ENCODE measurements around the gene JADE3. TPM values are rescaled to one million over a fixed set of nuclear protein-coding genes. Genes with fewer than 3 reads are reported as not detected.

JADE3 gene
- total RNA-seq, 2 experiments from 2014 or later = 0.51 to 0.74 TPM

- H3K4me1 Mint-ChIP-seq (ENCODE audit: low read depth) = no peaks in the 10 kb centered on the region
- intact Hi-C loops (cut with micrococcal nuclease) = no loop called here
- POLR2A ChIA-PET = no interaction called here
- no peak for ATAC-seq
- no peaks in the 10 kb centered on the region for H3K9me3 Mint-ChIP-seq
- H3K27me3 Mint-ChIP-seq = peaks cover 2% of the 10 kb centered on the region
- no peaks in the 10 kb centered on the region for H3K36me3 Mint-ChIP-seq (ENCODE audit: low read depth)
- TF ChIP-seq, protein P1, sequence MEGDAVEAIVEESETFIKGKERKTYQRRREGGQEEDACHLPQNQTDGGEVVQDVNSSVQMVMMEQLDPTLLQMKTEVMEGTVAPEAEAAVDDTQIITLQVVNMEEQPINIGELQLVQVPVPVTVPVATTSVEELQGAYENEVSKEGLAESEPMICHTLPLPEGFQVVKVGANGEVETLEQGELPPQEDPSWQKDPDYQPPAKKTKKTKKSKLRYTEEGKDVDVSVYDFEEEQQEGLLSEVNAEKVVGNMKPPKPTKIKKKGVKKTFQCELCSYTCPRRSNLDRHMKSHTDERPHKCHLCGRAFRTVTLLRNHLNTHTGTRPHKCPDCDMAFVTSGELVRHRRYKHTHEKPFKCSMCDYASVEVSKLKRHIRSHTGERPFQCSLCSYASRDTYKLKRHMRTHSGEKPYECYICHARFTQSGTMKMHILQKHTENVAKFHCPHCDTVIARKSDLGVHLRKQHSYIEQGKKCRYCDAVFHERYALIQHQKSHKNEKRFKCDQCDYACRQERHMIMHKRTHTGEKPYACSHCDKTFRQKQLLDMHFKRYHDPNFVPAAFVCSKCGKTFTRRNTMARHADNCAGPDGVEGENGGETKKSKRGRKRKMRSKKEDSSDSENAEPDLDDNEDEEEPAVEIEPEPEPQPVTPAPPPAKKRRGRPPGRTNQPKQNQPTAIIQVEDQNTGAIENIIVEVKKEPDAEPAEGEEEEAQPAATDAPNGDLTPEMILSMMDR (IDR thresholded peaks at IDR 0.05) = no peak
- H3K4me3 Mint-ChIP-seq = no peak overlapping the region
- H3K27ac Mint-ChIP-seq = no peak overlapping the region
- CTCF ChIA-PET = no interaction called here
- DNase-seq = no peak
These were observed 151.0 kb downstream of the JADE3 start for GRCh38 chrX:47063179-47063578.

GRCh38 chrX:47068214-47068613 is 156.0 kb downstream of the JADE3 start:
- Mint-ChIP-seq H3K36me3 (ENCODE audit: low read depth) (no peaks in the 10 kb centered on the region), H3K27me3 (no peaks in the 10 kb centered on the region), H3K27ac (no peak overlapping the region), H3K9me3 (no peaks in the 10 kb centered on the region), H3K4me3 (no peak overlapping the region), H3K4me1 (ENCODE audit: low read depth) (no peaks in the 10 kb centered on the region)
- TF ChIP-seq, protein P1 (IDR thresholded peaks at IDR 0.05) = no peak
- ChIA-PET POLR2A (no interaction called here), CTCF (no interaction called here)
- DNase-seq = no peak
- ATAC-seq = no peak
- intact Hi-C loops (cut with micrococcal nuclease) = no loop called here

GRCh38 chrX:47068720-47069119 is 156.5 kb downstream of the JADE3 start:
- ChIA-PET CTCF (no interaction called here), POLR2A (no interaction called here)
- no peaks in the 10 kb centered on the region for H3K4me1 Mint-ChIP-seq (ENCODE audit: low read depth)
- DNase-seq (no peak), ATAC-seq (no peak)
- intact Hi-C loops (cut with micrococcal nuclease) = no loop called here
- H3K36me3 Mint-ChIP-seq (ENCODE audit: low read depth) = no peaks in the 10 kb centered on the region
- TF ChIP-seq, protein P1 (IDR thresholded peaks at IDR 0.05) = no peak
- no peak overlapping the region for H3K27ac Mint-ChIP-seq
- H3K4me3 Mint-ChIP-seq = no peak overlapping the region
- no peaks in the 10 kb centered on the region for H3K27me3 Mint-ChIP-seq
- H3K9me3 Mint-ChIP-seq = no peaks in the 10 kb centered on the region

DNA sequence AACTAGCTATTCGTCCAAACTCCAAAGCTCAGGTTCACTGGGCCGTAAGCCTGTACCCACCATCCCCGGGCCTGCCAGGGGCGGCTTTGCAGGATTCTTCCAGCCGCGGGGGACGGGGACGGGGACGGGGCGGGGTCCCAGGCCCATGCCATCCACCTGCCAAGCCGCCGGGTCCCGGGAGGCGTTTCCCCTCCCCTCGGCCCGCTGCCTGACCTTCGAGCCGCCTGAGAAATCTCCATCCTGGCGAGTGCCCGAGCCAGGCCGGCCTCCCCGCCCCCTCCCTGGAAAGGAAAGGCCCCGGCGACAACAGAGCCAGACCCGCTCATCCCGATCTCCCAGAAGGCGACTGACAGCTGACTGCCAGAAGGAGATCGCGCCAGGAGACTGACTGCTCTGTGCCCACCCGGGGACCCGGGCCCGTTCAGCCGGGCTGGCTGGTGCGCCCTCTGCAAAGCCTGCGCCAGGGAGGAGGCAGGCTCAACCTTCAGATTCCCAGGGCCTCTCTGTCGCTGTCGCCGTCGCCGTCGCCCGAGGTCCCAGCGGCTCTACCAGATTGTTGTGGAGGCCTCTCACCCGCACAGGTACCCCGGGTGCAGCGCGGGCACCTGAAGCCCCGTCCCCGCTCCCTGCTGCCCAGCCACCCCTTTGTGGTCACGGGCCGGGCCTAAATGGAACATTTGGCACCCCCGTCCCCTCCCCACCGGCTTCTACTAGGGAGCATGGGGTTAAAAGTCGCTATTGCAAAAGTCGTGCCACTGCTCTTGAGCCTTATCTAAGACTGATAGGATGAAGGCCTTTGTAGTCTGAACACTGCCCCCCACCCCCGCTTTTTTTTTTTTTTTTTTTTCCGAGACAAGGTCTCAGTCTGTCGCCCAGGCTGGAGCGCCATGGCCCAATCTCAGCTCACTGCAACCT is 166.2 kb downstream of the JADE3 start, which contains the start of gene RGN:
Gene RGN, plus strand, starts transcription at position 315 of the 915 bp plus-strand sequence. CDS start 2,702 bp downstream, outside the sequence.
- H3K4me1 Mint-ChIP-seq (ENCODE audit: low read depth) = no peaks in the 10 kb centered on the region
- H3K27ac Mint-ChIP-seq = no peak within 1 kb of the TSS
- no peaks in the 10 kb centered on the region for H3K9me3 Mint-ChIP-seq
- H3K36me3 Mint-ChIP-seq (ENCODE audit: low read depth) = no peaks in the 10 kb centered on the region
- TF ChIP-seq, protein P1 (IDR thresholded peaks at IDR 0.05) = no peak
- DNase-seq (no peak), ATAC-seq (no peak)
- intact Hi-C loops (cut with micrococcal nuclease) = no loop called here
- CTCF ChIA-PET = no interaction called here
- POLR2A ChIA-PET = no interaction called here
- H3K27me3 Mint-ChIP-seq = no peaks in the 10 kb centered on the region
- H3K4me3 Mint-ChIP-seq = no peak within 1 kb of the TSS

- no peaks in the 10 kb centered on the region for H3K27me3 Mint-ChIP-seq
- CTCF ChIA-PET = no interaction called here
These were observed 168.1 kb downstream of the JADE3 start for GRCh38 chrX:47080215-47080914.

More at GRCh38 chrX:47080215-47080914, 168.1 kb downstream of the JADE3 start:
- no peaks in the 10 kb centered on the region for H3K9me3 Mint-ChIP-seq
- TF ChIP-seq, protein P1 (IDR thresholded peaks at IDR 0.05) = no peak
- intact Hi-C loops (cut with micrococcal nuclease) = no loop called here
- POLR2A ChIA-PET = no interaction called here
- DNase-seq = no peak
- no peak overlapping the region for H3K27ac Mint-ChIP-seq
- no peaks in the 10 kb centered on the region for H3K36me3 Mint-ChIP-seq (ENCODE audit: low read depth)
- no peak overlapping the region for H3K4me3 Mint-ChIP-seq
- no peak for ATAC-seq
- H3K4me1 Mint-ChIP-seq (ENCODE audit: low read depth) = no peaks in the 10 kb centered on the region

Measured in activated CD8-positive, alpha-beta T cell treated with anti-CD3 and anti-CD28 coated beads for 36 hours (primary cell).